K562 (cell line): Measurements from ENCODE around the gene TOM1L1. TPM values are rescaled to one million over a fixed set of nuclear protein-coding genes. Genes with fewer than 3 reads are reported as not detected.

Experiments
- ATAC-seq: fragments of 200-7000 bp; cut with Tn5 transposase; 3 replicates; pipeline ENCODE4 v1.9.1; 2020; ENCODE audit warnings: moderate library complexity
- BruUV-seq: library from RNA; stranded (reverse); fragments of 400-500 nt; replicated peaks from 2 replicates; lab custom pipeline; 2021; lab: Mats Ljungman, UMichigan
- CTCF ChIA-PET: fragments of 300-600 bp; formaldehyde crosslinking; extraction: SDS; loops from one replicate; lab custom pipeline; 2021; ENCODE audit warnings: low intra/inter-chr PET ratio; lab: Yijun Ruan, JAX
- POLR2A ChIA-PET: fragments of 300-600, 350-650 bp; sonication (Branson Sonifier 250); formaldehyde crosslinking; extraction: SDS; loops from one replicate; lab custom pipeline; 2021; ENCODE audit warnings: antibody characterized with exemption, inconsistent platforms; lab: Yijun Ruan, JAX
- DNase-seq, 4 experiments: peaks; one replicate each; pipeline versions ENCODE4 v3.0.0 to v3.0.0-alpha.2; 2011 to 2018; ENCODE audit warnings: low spot score in 3 of 4, mixed read lengths in 3 of 4; ENCODE audit errors: extremely low read depth in 1 of 4
- FAIRE-seq: peaks from 2 replicates; lab custom pipeline; 2011; peaks lifted over from hg19 to GRCh38; lab: Jason Lieb, UNC
- H2AFZ ChIP-seq: 2 replicates; pipeline ENCODE4 v1.6.0; 2011; ENCODE audit warnings: low read depth, low read length, control low read depth, inconsistent platforms
- H3K27ac ChIP-seq: fragments of 200-600 bp; 3 replicates; pipeline ENCODE4 v1.8.0; 2011; ENCODE audit warnings: low read depth, mild to moderate bottlenecking, control low read depth, inconsistent platforms, low read length, moderate library complexity, mixed read lengths; ENCODE audit errors: extremely low read depth
- H3K27me3 ChIP-seq, 2 experiments: fragments of 300-600 bp in 1 of 2; 2 replicates in 1 of 2; 3 replicates in 1 of 2; pipeline versions ENCODE4 v1.6.0 to v1.8.0; 2011; ENCODE audit warnings: inconsistent platforms in 2 of 2, low read length in 2 of 2, mild to moderate bottlenecking in 1 of 2, mixed read lengths in 1 of 2, moderate library complexity in 1 of 2; ENCODE audit not compliant: control insufficient read depth in 2 of 2, insufficient read depth in 2 of 2
- H3K36me3 ChIP-seq: fragments of 300-600 bp; 3 replicates; pipeline ENCODE4 v1.8.0; 2011; ENCODE audit warnings: mild to moderate bottlenecking, low read length, inconsistent platforms; ENCODE audit not compliant: control insufficient read depth, insufficient read depth
- H3K4me1 ChIP-seq, 2 experiments: fragments of 200-600 bp in 1 of 2; replicated peaks in 1 of 2; 2 replicates in 1 of 2; 3 replicates in 1 of 2; pipeline versions ENCODE4 v1.5.1 to v1.8.0; 2011; ENCODE audit warnings: inconsistent platforms in 2 of 2, low read length in 2 of 2, mild to moderate bottlenecking in 1 of 2, mixed read lengths in 1 of 2, moderate library complexity in 1 of 2; ENCODE audit not compliant: control insufficient read depth in 2 of 2, insufficient read depth in 2 of 2
- H3K4me2 ChIP-seq: 2 replicates; pipeline ENCODE4 v1.6.1; 2011; ENCODE audit warnings: low read length, control low read depth, inconsistent platforms, mixed read lengths; ENCODE audit not compliant: insufficient read depth
- H3K4me3 ChIP-seq: fragments of 200-600 bp; sonication (generic), shearing (Covaris generic); 2 replicates; pipeline ENCODE4 v1.5.1; 2016; ENCODE audit warnings: control low read depth, inconsistent platforms
- H3K79me2 ChIP-seq: fragments of 200-600 bp; 3 replicates; pipeline ENCODE4 v1.8.0; 2011; ENCODE audit warnings: low read length, inconsistent platforms; ENCODE audit not compliant: control insufficient read depth, insufficient read depth
- H3K9ac ChIP-seq, 2 experiments: 2 replicates each; pipeline versions ENCODE4 v1.6.0 to v1.6.1; 2011; ENCODE audit warnings: low read depth in 2 of 2, low read length in 2 of 2, control low read depth in 1 of 2, inconsistent platforms in 1 of 2, mild to moderate bottlenecking in 1 of 2, mixed read lengths in 1 of 2; ENCODE audit not compliant: insufficient read depth in 1 of 2
- H3K9me1 ChIP-seq: one replicate; pipeline ENCODE4 v1.6.0; 2011; ENCODE audit warnings: inconsistent platforms, mild to moderate bottlenecking, low read length, moderate library complexity; ENCODE audit not compliant: control insufficient read depth, insufficient read depth
- H3K9me3 ChIP-seq: replicated peaks from 2 replicates; pipeline ENCODE4 v1.5.1; 2011; ENCODE audit warnings: low read depth, low read length, inconsistent platforms; ENCODE audit not compliant: control insufficient read depth, insufficient read depth
- H4K20me1 ChIP-seq: replicated peaks from 2 replicates; pipeline ENCODE4 v1.6.1; 2011; ENCODE audit warnings: low read length, inconsistent platforms, mixed read lengths; ENCODE audit not compliant: control insufficient read depth, insufficient read depth
- C11orf30 ChIP-seq: fragments of 450-650 bp; IDR thresholded peaks from 2 replicates; pipeline ENCODE4 v1.6.1; 2016; ENCODE audit warnings: low read depth, mild to moderate bottlenecking
- CBFA2T2 ChIP-seq: fragments of 450-650 bp; conservative IDR thresholded peaks from 2 replicates; pipeline ENCODE4 v1.6.1; 2017; ENCODE audit warnings: mild to moderate bottlenecking
- CBFA2T3 ChIP-seq: fragments of 450-650 bp; IDR thresholded peaks from 2 replicates; pipeline ENCODE4 v1.6.1; 2017
- DPF2 ChIP-seq: fragments of 450-650 bp; IDR thresholded peaks from 2 replicates; pipeline ENCODE4 v1.6.1; 2016
- ELF4 ChIP-seq: fragments of 450-650 bp; formaldehyde crosslinking; IDR thresholded peaks from 2 replicates; pipeline ENCODE4 v1.4.0; 2022; ENCODE audit warnings: missing genetic modification characterization
- KAT8 ChIP-seq: fragments of 450-650 bp; IDR thresholded peaks from 2 replicates; pipeline ENCODE4 v1.6.1; 2016; ENCODE audit warnings: low read depth, mild to moderate bottlenecking
- KDM1A ChIP-seq, 2 experiments: fragments of 450-650 bp; IDR thresholded peaks; 2 replicates each; pipeline ENCODE4 v1.6.1; 2016; ENCODE audit warnings: mild to moderate bottlenecking in 2 of 2
- MAFG ChIP-seq: fragments of 450-650 bp; conservative IDR thresholded peaks from 2 replicates; pipeline ENCODE4 v1.6.1; 2016; ENCODE audit warnings: missing genetic modification characterization, missing compliant biosample characterization
- NCOA1 ChIP-seq: fragments of 450-650 bp; IDR thresholded peaks from 2 replicates; pipeline ENCODE4 v1.6.1; 2016; ENCODE audit warnings: low read depth
- NCOR1 ChIP-seq: fragments of 450-650 bp; IDR thresholded peaks from 2 replicates; pipeline ENCODE4 v1.6.1; 2016; ENCODE audit warnings: mild to moderate bottlenecking, moderate library complexity
- PHB2 ChIP-seq: fragments of 450-650 bp; IDR thresholded peaks from 2 replicates; pipeline ENCODE4 v1.6.1; 2017; ENCODE audit warnings: low read depth
- RCOR1 ChIP-seq, 2 experiments: IDR thresholded peaks; 2 replicates each; pipeline ENCODE4 v1.6.1; 2012; ENCODE audit warnings: low read depth in 2 of 2, low read length in 2 of 2, borderline replicate concordance in 1 of 2, improper control_type of control experiment in 1 of 2
- RUNX1 ChIP-seq: sonication (generic); IDR thresholded peaks from 2 replicates; pipeline ENCODE4 v1.6.1; 2016; ENCODE audit warnings: antibody characterized with exemption, low read depth
- SLC30A9 ChIP-seq: fragments of 250-450 bp; sonication (Bioruptor Pico); IDR thresholded peaks from 2 replicates; pipeline ENCODE4 v1.8.0; 2022; ENCODE audit warnings: mild to moderate bottlenecking, moderate library complexity
- TAL1 ChIP-seq: fragments of 450-650 bp; IDR thresholded peaks from 2 replicates; pipeline ENCODE4 v1.6.1; 2016; ENCODE audit warnings: mild to moderate bottlenecking
- TEAD4 ChIP-seq, 2 experiments: sonication (generic) in 1 of 2; formaldehyde crosslinking in 1 of 2; IDR thresholded peaks; 2 replicates each; pipeline versions ENCODE4 v1.6.1 to v1.8.0; 2012 to 2022; ENCODE audit warnings: borderline replicate concordance in 1 of 2, inconsistent platforms in 1 of 2, low read length in 1 of 2, mild to moderate bottlenecking in 1 of 2, missing genetic modification reagents in 1 of 2
- ZBTB7A ChIP-seq: IDR thresholded peaks from 2 replicates; pipeline ENCODE4 v1.6.1; 2011; ENCODE audit warnings: low read depth, mild to moderate bottlenecking, low read length, moderate library complexity, borderline replicate concordance; ENCODE audit not compliant: control insufficient read depth
- ZNF140 ChIP-seq: fragments of 250-450 bp; sonication (Bioruptor Pico); IDR thresholded peaks from 2 replicates; pipeline ENCODE4 v1.8.0; 2021; ENCODE audit warnings: moderate library complexity, mild to moderate bottlenecking, inconsistent platforms
- ZNF316 ChIP-seq: fragments of 450-650 bp; IDR thresholded peaks from 2 replicates; pipeline ENCODE4 v1.6.1; 2016
- WGBS: fragments of 100-300 bp; shearing (Covaris generic); methylation state at CpG from one replicate; pipeline ENCODE4 v1.1.6; 2016; ENCODE audit warnings: low coverage, mixed read lengths; ENCODE audit not compliant: insufficient coverage; ENCODE audit errors: missing lambda C conversion rate; 5-methylcytosine and 5-hydroxymethylcytosine counted together
- in situ Hi-C: fragments of 300-500 bp; cut with MboI; formaldehyde crosslinking; loops from 4 replicates; pipeline ENCODE4 v1.15.0; 2018; ENCODE audit warnings: inconsistent platforms, mixed read lengths
- intact Hi-C: fragments of 100-400 bp; cut with micrococcal nuclease; formaldehyde crosslinking; loops from 2 replicates; pipeline ENCODE4 v1.14.2; 2022
- polyA plus RNA-seq, 8 experiments: library from polyadenylated mRNA; depleted of rRNA in 4 of 8; stranded (reverse) in 5 of 8; unstranded in 3 of 8; fragments of >200 nt; fragmentation: Nextera tagmentation in 2 of 8; fragmentation: Illumina TruSeq in 1 of 8; extraction: Ambion mirVana in 2 of 8; extraction: Trizol in 1 of 8; gene quantifications; 2 replicates each; pipeline versions ENCODE4 v1.2.1 to v1.2.3, GENCODE V29; 2011 to 2014; ENCODE audit warnings: inconsistent platforms in 1 of 8, missing spikeins in 1 of 8
- total RNA-seq, 7 experiments: library from RNA; depleted of rRNA in 6 of 7; stranded (reverse); fragments of >200 nt in 6 of 7; fragmentation: Illumina TruSeq in 2 of 7; extraction: Trizol in 2 of 7; gene quantifications; 2 replicates each; pipeline versions ENCODE4 v1.2.1 to v1.2.3, GENCODE V29; 2011 to 2021; ENCODE audit warnings: low replicate concordance in 1 of 7

TOM1L1 gene
- total and polyA plus RNA-seq, 9 of the 15 experiments (the other 6 are each of a cell fraction or from before 2014, with no cell fraction given) = 21.3 to 74.3 (median 31.0) TPM

GRCh38 chr17:54903375-54903774 is 2.7 kb downstream of the TOM1L1 start:
- peaks cover 14% of the 10 kb centered on the region for H3K79me2 ChIP-seq
- ATAC-seq (no peak), FAIRE-seq (no peak), DNase-seq (no peak)
- intact Hi-C loops (loop anchor here (5.0 kb wide), 1 partner anchor 41 kb away; no protein-coding TSS in a partner anchor), in situ Hi-C loops (no loop called here)
- no peak overlapping the region for H3K4me2 ChIP-seq
- CTCF ChIA-PET = no interaction called here
- peaks cover 14% of the 10 kb centered on the region; the same call in 2 of the 3 replicates for H3K36me3 ChIP-seq
- WGBS = 79% methylated on average over 1 of the region's 1 CpG
- POLR2A ChIA-PET = interaction anchor here (0.7 kb wide), 1 partner anchor 38 kb away, joined by 4 read pairs; no protein-coding TSS in a partner anchor
- H4K20me1 ChIP-seq = 0 out of 2 replicates have a peak, but pooled peaks cover 5% of the 10 kb centered on the region
- H2AFZ ChIP-seq = no peak overlapping the region
- peaks cover 14 to 20% of the 10 kb centered on the region in 2 experiments; a peak in 4 of 5 replicates for H3K4me1 ChIP-seq
- no peak overlapping the region for H3K27ac ChIP-seq
- H3K9me3 ChIP-seq = no peaks in the 10 kb centered on the region
- H3K9me1 ChIP-seq = no peaks in the 10 kb centered on the region
- H3K4me3 ChIP-seq = no peak overlapping the region
- no peaks in the 10 kb centered on the region for H3K27me3 ChIP-seq
- no peak overlapping the region for H3K9ac ChIP-seq
- TF ChIP-seq NCOA1 (no peak), KAT8 (no peak), ELF4 (CRISPR knock-in tag) (no peak), RUNX1 (no peak), ZBTB7A (no peak), PHB2 (no peak)
- BruUV-seq = no TSS peak

GRCh38 chr17:54906683-54907082 is 6.0 kb downstream of the TOM1L1 start:
- ATAC-seq = peak; percentile 77
- Histone ChIP-seq H3K36me3 (peaks cover 14% of the 10 kb centered on the region; the same call in 2 of the 3 replicates), H2AFZ (no peak overlapping the region), H3K4me1 (peaks cover 4 to 9% of the 10 kb centered on the region in 2 experiments; a peak in 3 of 5 replicates), H3K9ac (no peak overlapping the region), H4K20me1 (0 out of 2 replicates have a peak, but pooled peaks cover 5% of the 10 kb centered on the region), H3K79me2 (peaks cover 5% of the 10 kb centered on the region; the same call in 2 of the 3 replicates), H3K9me1 (no peaks in the 10 kb centered on the region), H3K4me3 (no peak overlapping the region), H3K27me3 (no peaks in the 10 kb centered on the region), H3K4me2 (0 out of 2 replicates have a peak overlapping the region, but pooled peaks have one; percentile 14), H3K27ac (no peak overlapping the region), H3K9me3 (no peaks in the 10 kb centered on the region)
- intact Hi-C loops = no loop called here
- DNase-seq = peak in 1 of 4 experiments; percentile 51
- 19% methylated on average over 7 of the region's 7 CpGs for WGBS
- no TSS peak for BruUV-seq
- no peak for FAIRE-seq
- ChIA-PET POLR2A (interaction anchor here (1.2 to 1.4 kb wide), 2 partner anchors 12 to 161 kb away, joined by 3 to 6 read pairs; no protein-coding TSS in a partner anchor), CTCF (no interaction called here)
- in situ Hi-C loops = no loop called here
- TF ChIP-seq NCOR1 (no peak), ZBTB7A (no peak), TAL1 (peak; percentile 44; the same call in 1 of the 2 replicates), ZNF140 (no peak), ZNF316 (peak; percentile 53; the same call in 1 of the 2 replicates), MAFG (tag) (peak; percentile 49), KDM1A (IDR thresholded peaks at IDR 0.05) (0 out of 4 replicates have a peak, but pooled peaks of 1 of the 2 experiments have one; percentile 20), DPF2 (0 out of 2 replicates have a peak, but pooled peaks have one; percentile 24), CBFA2T2 (peak; percentile 53), CBFA2T3 (peak; percentile 75), C11orf30 (peak; percentile 43; the same call in 1 of the 2 replicates), RCOR1 (IDR thresholded peaks at IDR 0.05; ENCODE audit: borderline replicate concordance in 1 of 2, low read depth in 2 of 2, low read length in 2 of 2) (0 out of 4 replicates have a peak, but pooled peaks of 1 of the 2 experiments have one; percentile 21), SLC30A9 (no peak), TEAD4 (IDR thresholded peaks at IDR 0.05; ENCODE audit: low read length) (peak; percentile 47; the same call in 1 of the 2 replicates), TEAD4 (CRISPR knock-in tag; IDR thresholded peaks at IDR 0.05; ENCODE audit: borderline replicate concordance) (no peak)
